ENCODE measurements around the gene C5orf22.
"Not testable (repeated sequence)": the region's sequence is repeated elsewhere in the genome, so short reads cannot be mapped to it uniquely, and the experiment has no call there.

The C5orf22 gene

GRCh38 chr5:31554552-31554951, 22.5 kb downstream of the C5orf22 start:
- no peak overlapping the region for H3K27ac ChIP-seq
- TF ChIP-seq CTCF (IDR thresholded peaks at IDR 0.05) (no peak), ZFX (IDR thresholded peaks at IDR 0.05; ENCODE audit: borderline replicate concordance) (no peak)

- H3K27ac ChIP-seq = no peak overlapping the region
- TF ChIP-seq CTCF (IDR thresholded peaks at IDR 0.05) (no peak), ZFX (IDR thresholded peaks at IDR 0.05; ENCODE audit: borderline replicate concordance) (no peak)
Measured at GRCh38 chr5:31556461-31556860, 24.4 kb downstream of the C5orf22 start.

- TF ChIP-seq ZFX (IDR thresholded peaks at IDR 0.05; ENCODE audit: borderline replicate concordance) (no peak), CTCF (IDR thresholded peaks at IDR 0.05) (no peak)
- H3K27ac ChIP-seq = no peak overlapping the region
Measured at GRCh38 chr5:31559942-31560341, 27.8 kb downstream of the C5orf22 start.

- H3K27ac ChIP-seq = no peak overlapping the region
- no peak for TF ChIP-seq ZFX (IDR thresholded peaks at IDR 0.05; ENCODE audit: borderline replicate concordance)
- TF ChIP-seq CTCF (IDR thresholded peaks at IDR 0.05) = no peak
Measured at GRCh38 chr5:31561946-31562345, 29.8 kb downstream of the C5orf22 start.

- no peak overlapping the region for H3K27ac ChIP-seq
- TF ChIP-seq ZFX (IDR thresholded peaks at IDR 0.05; ENCODE audit: borderline replicate concordance) = no peak
- TF ChIP-seq CTCF (IDR thresholded peaks at IDR 0.05) = no peak
Measured at GRCh38 chr5:31563216-31563615, 31.1 kb downstream of the C5orf22 start.

- H3K27ac ChIP-seq = not testable (repeated sequence)
Measured at GRCh38 chr5:31566362-31566761, 34.3 kb downstream of the C5orf22 start.

- TF ChIP-seq CTCF (IDR thresholded peaks at IDR 0.05) (no peak), ZFX (IDR thresholded peaks at IDR 0.05; ENCODE audit: borderline replicate concordance) (no peak)
- no peak overlapping the region for H3K27ac ChIP-seq
Measured at GRCh38 chr5:31568302-31568835, 36.3 kb downstream of the C5orf22 start.

- TF ChIP-seq ZFX (IDR thresholded peaks at IDR 0.05; ENCODE audit: borderline replicate concordance) (no peak), CTCF (IDR thresholded peaks at IDR 0.05) (no peak)
- no peak overlapping the region for H3K27ac ChIP-seq
Measured at GRCh38 chr5:31569068-31569467, 37.0 kb downstream of the C5orf22 start.

All from 22Rv1 (cell line).